GM23338 (cell line): ENCODE measurements around the gene SLC7A14. TPM values are rescaled to one million over a fixed set of nuclear protein-coding genes. Genes with fewer than 3 reads are reported as not detected.

Experiments used
- ATAC-seq: fragments of 200-7000 bp; cut with Tn5 transposase; 3 replicates; pipeline ENCODE4 v1.9.1; 2020
- DNase-seq: peaks from one replicate; pipeline ENCODE4 v3.0.0-alpha.2; 2015; ENCODE audit warnings: low spot score
- H2AFZ ChIP-seq: fragments of 200-600 bp; sonication (generic); 2 replicates; pipeline ENCODE4 v1.8.0; 2016; ENCODE audit warnings: antibody characterized with exemption, mild to moderate bottlenecking, moderate library complexity
- H3F3A ChIP-seq: fragments of 200-600 bp; sonication (generic); replicated peaks from 2 replicates; pipeline ENCODE4 v1.8.0; 2017; ENCODE audit warnings: antibody characterized with exemption, mixed run types, low read depth
- H3K27ac ChIP-seq: fragments of 200-600 bp; sonication (generic); 2 replicates; pipeline ENCODE4 v1.6.1; 2016; ENCODE audit warnings: low read depth
- H3K27me3 ChIP-seq: fragments of 200-600 bp; sonication (generic); 2 replicates; pipeline ENCODE4 v1.8.0; 2016; ENCODE audit warnings: mild to moderate bottlenecking, mixed run types, moderate library complexity; ENCODE audit not compliant: insufficient read depth
- H3K36me3 ChIP-seq: fragments of 200-600 bp; sonication (generic); 2 replicates; pipeline ENCODE4 v1.8.0; 2016; ENCODE audit warnings: mild to moderate bottlenecking; ENCODE audit not compliant: insufficient read depth
- H3K4me1 ChIP-seq: fragments of 200-600 bp; sonication (generic); 2 replicates; pipeline ENCODE4 v1.8.0; 2016; ENCODE audit warnings: mild to moderate bottlenecking, moderate library complexity; ENCODE audit not compliant: insufficient read depth
- H3K4me2 ChIP-seq: fragments of 200-600 bp; sonication (generic); 2 replicates; pipeline ENCODE4 v1.7.1; 2017; ENCODE audit warnings: mixed run types
- H3K4me3 ChIP-seq: fragments of 200-600 bp; sonication (generic); 2 replicates; pipeline ENCODE4 v1.6.1; 2016; ENCODE audit warnings: mixed run types
- H3K79me2 ChIP-seq: fragments of 200-600 bp; sonication (generic); replicated peaks from 2 replicates; pipeline ENCODE4 v1.8.0; 2017; ENCODE audit warnings: mild to moderate bottlenecking; ENCODE audit not compliant: insufficient read depth
- H3K9me2 ChIP-seq: fragments of 200-600 bp; sonication (generic); 2 replicates; pipeline ENCODE4 v1.8.0; 2017; ENCODE audit not compliant: insufficient read depth
- H4K20me1 ChIP-seq: fragments of 200-600 bp; sonication (generic); replicated peaks from 2 replicates; pipeline ENCODE4 v1.8.0; 2017; ENCODE audit warnings: mild to moderate bottlenecking; ENCODE audit not compliant: insufficient read depth
- H3K27ac Mint-ChIP-seq: 2 replicates; pipeline ENCODE4 v1.8.0; 2020; ENCODE audit warnings: inconsistent platforms, mild to moderate bottlenecking, moderate library complexity, mixed read lengths
- H3K27me3 Mint-ChIP-seq: 3 replicates; pipeline ENCODE4 v1.8.0; 2022; ENCODE audit warnings: low read depth, mild to moderate bottlenecking, moderate library complexity, mixed read lengths, inconsistent platforms; ENCODE audit not compliant: insufficient read depth, poor library complexity
- H3K36me3 Mint-ChIP-seq: 3 replicates; pipeline ENCODE4 v1.8.0; 2021; ENCODE audit warnings: low read depth, mild to moderate bottlenecking, inconsistent platforms, moderate library complexity, mixed read lengths
- H3K4me1 Mint-ChIP-seq: 3 replicates; pipeline ENCODE4 v1.8.0; 2020; ENCODE audit warnings: mild to moderate bottlenecking, inconsistent platforms, mixed read lengths
- H3K4me3 Mint-ChIP-seq: 3 replicates; pipeline ENCODE4 v1.8.0; 2021; ENCODE audit warnings: moderate library complexity, mild to moderate bottlenecking, inconsistent platforms, mixed read lengths
- H3K9me3 Mint-ChIP-seq: 3 replicates; pipeline ENCODE4 v1.8.0; 2020; ENCODE audit warnings: moderate library complexity, mild to moderate bottlenecking, inconsistent platforms, mixed read lengths
- CTCF ChIP-seq, 2 experiments: fragments of 200-600 bp in 1 of 2; sonication (generic) in 1 of 2; conservative IDR thresholded peaks; 2 replicates each; pipeline versions ENCODE4 v1.5.1 to v1.6.1; 2016 to 2017; ENCODE audit warnings: antibody characterized with exemption in 2 of 2, low read depth in 2 of 2, mild to moderate bottlenecking in 2 of 2, moderate library complexity in 1 of 2
- ETS1 ChIP-seq: IDR thresholded peaks from 2 replicates; pipeline ENCODE4 v1.6.1; 2016; ENCODE audit warnings: antibody characterized with exemption
- EZH2phosphoT487 ChIP-seq: fragments of 200-600 bp; sonication (generic); IDR thresholded peaks from one replicate; pipeline ENCODE4 v1.8.1; 2018; ENCODE audit warnings: antibody characterized with exemption; ENCODE audit not compliant: unreplicated experiment
- JUNB ChIP-seq: IDR thresholded peaks from one replicate; pipeline ENCODE4 v1.6.1; 2016; ENCODE audit warnings: antibody characterized with exemption; ENCODE audit not compliant: unreplicated experiment
- NANOG ChIP-seq: IDR thresholded peaks from 2 replicates; pipeline ENCODE4 v1.6.1; 2016; ENCODE audit warnings: antibody characterized with exemption, borderline replicate concordance
- REST ChIP-seq: IDR thresholded peaks from one replicate; pipeline ENCODE4 v1.6.1; 2018; ENCODE audit warnings: antibody characterized with exemption; ENCODE audit not compliant: unreplicated experiment
- STAT1 ChIP-seq: IDR thresholded peaks from one replicate; pipeline ENCODE4 v1.6.1; 2016; ENCODE audit warnings: antibody characterized with exemption; ENCODE audit not compliant: unreplicated experiment
- ZNF462 ChIP-seq: fragments of 250-450 bp; sonication (Bioruptor Pico); IDR thresholded peaks from 2 replicates; pipeline ENCODE4 v1.5.0; 2020; ENCODE audit warnings: mild to moderate bottlenecking, moderate library complexity
- polyA plus RNA-seq: library from polyadenylated mRNA; unstranded; fragments of >200 nt; fragmentation: Nextera tagmentation; extraction: Ambion mirVana; gene quantifications from 2 replicates; pipeline ENCODE4 v1.2.1, GENCODE V29; 2016
- total RNA-seq: library from RNA; depleted of rRNA; stranded (reverse); fragments of >200 nt; shearing (Covaris generic); gene quantifications from 2 replicates; pipeline ENCODE4 v1.2.3, GENCODE V29; 2014

SLC7A14 gene
- total and polyA plus RNA-seq, 2 experiments from 2014 or later: 0.49 to 0.82 TPM

- TF ChIP-seq CTCF (conservative IDR thresholded peaks at IDR 0.05; ENCODE audit: low read depth in 2 of 2) (no peak), REST (no peak), JUNB (no peak), EZH2phosphoT487 (no peak), NANOG (no peak)
Observed at GRCh38 chr3:170487031-170487430, 98.8 kb downstream of the SLC7A14 start (continued).

GRCh38 chr3:170486398-170486797 is 99.5 kb downstream of the SLC7A14 start:
- no peaks in the 10 kb centered on the region for H3F3A ChIP-seq
- H3K4me3 ChIP-seq: no peak overlapping the region
- Mint-ChIP-seq H3K9me3 (no peaks in the 10 kb centered on the region; the same call in 1 of the 3 replicates), H3K4me3 (no peak overlapping the region), H3K36me3 (no peaks in the 10 kb centered on the region; the same call in 2 of the 3 replicates), H3K4me1 (peaks cover 16% of the 10 kb centered on the region), H3K27me3 (peaks cover 8% of the 10 kb centered on the region), H3K27ac (no peak overlapping the region)
- H3K9me2 ChIP-seq: no peaks in the 10 kb centered on the region
- H3K4me1 ChIP-seq: peaks cover 8% of the 10 kb centered on the region; the same call in 1 of the 2 replicates
- no peak for ATAC-seq
- no peak for DNase-seq
- no peaks in the 10 kb centered on the region for H3K79me2 ChIP-seq
- no peaks in the 10 kb centered on the region for H3K27me3 ChIP-seq
- H3K27ac ChIP-seq: no peak overlapping the region
- no peaks in the 10 kb centered on the region for H3K36me3 ChIP-seq
- no peaks in the 10 kb centered on the region for H4K20me1 ChIP-seq
- no peak overlapping the region for H2AFZ ChIP-seq
- no peak overlapping the region for H3K4me2 ChIP-seq
- TF ChIP-seq ETS1: no peak
- no peak for TF ChIP-seq STAT1
- TF ChIP-seq ZNF462 (CRISPR knock-in tag): no peak
- no peak for TF ChIP-seq REST
- TF ChIP-seq NANOG: no peak
